Neural cell (in vitro differentiated cells): ENCODE measurements around the gene SENP2.

ENCODE experiments used
- CTCF ChIP-seq: fragments of 450-650 bp; IDR thresholded peaks from 2 replicates; pipeline ENCODE4 v1.5.1; 2014; ENCODE audit warnings: antibody characterized with exemption, mild to moderate bottlenecking, moderate library complexity; ENCODE audit not compliant: poor library complexity, severe bottlenecking
- EP300 ChIP-seq: fragments of 450-650 bp; conservative IDR thresholded peaks from 2 replicates; pipeline ENCODE4 v1.6.1; 2014; ENCODE audit warnings: antibody characterized with exemption, mild to moderate bottlenecking, moderate library complexity; ENCODE audit not compliant: poor library complexity, severe bottlenecking
- EZH2 ChIP-seq: fragments of 200-600, 300-800 bp; shearing (Covaris generic), sonication (generic); IDR thresholded peaks from 2 replicates; pipeline ENCODE4 v1.6.1; 2014; ENCODE audit warnings: antibody characterized with exemption, low read length, borderline replicate concordance, mild to moderate bottlenecking; ENCODE audit not compliant: insufficient read depth, poor library complexity, severe bottlenecking
- MXI1 ChIP-seq: fragments of 450-650 bp; conservative IDR thresholded peaks from 2 replicates; pipeline ENCODE4 v1.6.1; 2014; ENCODE audit warnings: antibody characterized with exemption, mild to moderate bottlenecking; ENCODE audit not compliant: poor library complexity, severe bottlenecking
- POLR2AphosphoS5 ChIP-seq: IDR thresholded peaks from 2 replicates; pipeline ENCODE4 v1.6.1; 2012
- RAD21 ChIP-seq: fragments of 450-650 bp; conservative IDR thresholded peaks from 2 replicates; pipeline ENCODE4 v1.6.1; 2014; ENCODE audit warnings: antibody characterized with exemption, mild to moderate bottlenecking, moderate library complexity
- SMC3 ChIP-seq: fragments of 450-650 bp; conservative IDR thresholded peaks from 2 replicates; pipeline ENCODE4 v1.6.1; 2014; ENCODE audit warnings: antibody characterized with exemption, mild to moderate bottlenecking, moderate library complexity; ENCODE audit not compliant: poor library complexity
- TAF1 ChIP-seq: IDR thresholded peaks from 2 replicates; pipeline ENCODE4 v1.6.1; 2012; ENCODE audit warnings: low read depth
- TF ChIP-seq, protein P1 (sequence below): IDR thresholded peaks from 2 replicates; pipeline ENCODE4 v1.6.1; 2012; ENCODE audit warnings: borderline replicate concordance

DNA sequence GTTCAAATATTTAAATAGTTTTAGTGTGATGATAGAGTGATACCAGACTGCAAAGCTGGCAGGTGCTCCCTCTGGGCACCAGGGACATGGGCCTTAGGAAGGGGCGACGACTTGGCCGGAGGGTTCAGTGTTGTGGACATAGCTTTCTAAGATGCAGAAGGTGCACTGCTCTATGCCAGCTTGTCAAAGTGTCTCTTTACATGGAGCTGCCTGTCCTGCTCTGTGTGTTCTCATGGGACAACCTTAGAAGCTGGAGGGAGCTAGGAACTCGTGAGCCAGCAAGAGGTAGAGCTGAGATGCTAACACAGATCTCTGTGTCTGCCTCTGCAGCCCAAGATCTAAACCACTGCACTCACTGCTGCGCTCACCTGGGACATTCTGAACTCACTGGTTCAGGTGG lies 77.8 kb downstream of the SENP2 start:
- TF ChIP-seq SMC3: no peak
- TF ChIP-seq CTCF: no peak
- TF ChIP-seq MXI1: no peak
- no peak for TF ChIP-seq EZH2
- TF ChIP-seq, protein P1, sequence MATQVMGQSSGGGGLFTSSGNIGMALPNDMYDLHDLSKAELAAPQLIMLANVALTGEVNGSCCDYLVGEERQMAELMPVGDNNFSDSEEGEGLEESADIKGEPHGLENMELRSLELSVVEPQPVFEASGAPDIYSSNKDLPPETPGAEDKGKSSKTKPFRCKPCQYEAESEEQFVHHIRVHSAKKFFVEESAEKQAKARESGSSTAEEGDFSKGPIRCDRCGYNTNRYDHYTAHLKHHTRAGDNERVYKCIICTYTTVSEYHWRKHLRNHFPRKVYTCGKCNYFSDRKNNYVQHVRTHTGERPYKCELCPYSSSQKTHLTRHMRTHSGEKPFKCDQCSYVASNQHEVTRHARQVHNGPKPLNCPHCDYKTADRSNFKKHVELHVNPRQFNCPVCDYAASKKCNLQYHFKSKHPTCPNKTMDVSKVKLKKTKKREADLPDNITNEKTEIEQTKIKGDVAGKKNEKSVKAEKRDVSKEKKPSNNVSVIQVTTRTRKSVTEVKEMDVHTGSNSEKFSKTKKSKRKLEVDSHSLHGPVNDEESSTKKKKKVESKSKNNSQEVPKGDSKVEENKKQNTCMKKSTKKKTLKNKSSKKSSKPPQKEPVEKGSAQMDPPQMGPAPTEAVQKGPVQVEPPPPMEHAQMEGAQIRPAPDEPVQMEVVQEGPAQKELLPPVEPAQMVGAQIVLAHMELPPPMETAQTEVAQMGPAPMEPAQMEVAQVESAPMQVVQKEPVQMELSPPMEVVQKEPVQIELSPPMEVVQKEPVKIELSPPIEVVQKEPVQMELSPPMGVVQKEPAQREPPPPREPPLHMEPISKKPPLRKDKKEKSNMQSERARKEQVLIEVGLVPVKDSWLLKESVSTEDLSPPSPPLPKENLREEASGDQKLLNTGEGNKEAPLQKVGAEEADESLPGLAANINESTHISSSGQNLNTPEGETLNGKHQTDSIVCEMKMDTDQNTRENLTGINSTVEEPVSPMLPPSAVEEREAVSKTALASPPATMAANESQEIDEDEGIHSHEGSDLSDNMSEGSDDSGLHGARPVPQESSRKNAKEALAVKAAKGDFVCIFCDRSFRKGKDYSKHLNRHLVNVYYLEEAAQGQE: no peak
- TF ChIP-seq RAD21: no peak
- TF ChIP-seq EP300: no peak
- TF ChIP-seq POLR2AphosphoS5: no peak
- TF ChIP-seq TAF1: no peak
